ENCODE results near the gene DLG4.

DLG4 gene

GRCh38 chr17:7141824-7142223 is 77.8 kb downstream of the DLG4 start:
- no peak for DNase-seq

GRCh38 chr17:7139400-7139799 is 80.2 kb downstream of the DLG4 start:
- DNase-seq, result no peak

- no peak for DNase-seq
These were observed 80.7 kb downstream of the DLG4 start for GRCh38 chr17:7138800-7139381.

- DNase-seq, result no peak
These were observed 82.3 kb downstream of the DLG4 start for GRCh38 chr17:7137171-7137943.
